Adrenal gland (tissue), 5 donors: ENCODE measurements around the gene CUL2.

Experiments used
- CTCF ChIP-seq, 6 experiments: fragments of 450-650 bp in 4 of 6; fragments of 200-600 bp in 2 of 6; sonication (generic) in 1 of 6; IDR thresholded peaks; 1 replicate in 5 of 6; 2 replicates in 1 of 6; pipeline versions ENCODE4 v1.5.1 to v1.8.0; 2016 to 2021; ENCODE audit warnings: antibody characterized with exemption in 6 of 6, mild to moderate bottlenecking in 2 of 6, moderate library complexity in 1 of 6
- POLR2A ChIP-seq, 2 donors: fragments of 450-650 bp; IDR thresholded peaks; one replicate each; pipeline ENCODE4 v1.6.1; 2017; ENCODE audit warnings: antibody characterized with exemption in 2 of 2, mild to moderate bottlenecking in 2 of 2, moderate library complexity in 1 of 2
- donor health status: DM: no; HTN: no; CAD: no.

GRCh38 chr10:35091994-35092790 is 2.1 kb upstream of the CUL2 start:
- TF ChIP-seq CTCF (IDR thresholded peaks at IDR 0.05) (no peak), POLR2A (IDR thresholded peaks at IDR 0.05) (no peak)
